ENCODE results near the gene ATG7. TPM values are rescaled to one million over a fixed set of nuclear protein-coding genes. Genes with fewer than 3 reads are reported as not detected.
"Not testable (repeated sequence)": the region's sequence is repeated elsewhere in the genome, so short reads cannot be mapped to it uniquely, and the experiment has no call there.

ATG7 gene
- polyA plus RNA-seq, 4 donors, result 7.8 to 16.3 (median 11.6) TPM

DNA sequence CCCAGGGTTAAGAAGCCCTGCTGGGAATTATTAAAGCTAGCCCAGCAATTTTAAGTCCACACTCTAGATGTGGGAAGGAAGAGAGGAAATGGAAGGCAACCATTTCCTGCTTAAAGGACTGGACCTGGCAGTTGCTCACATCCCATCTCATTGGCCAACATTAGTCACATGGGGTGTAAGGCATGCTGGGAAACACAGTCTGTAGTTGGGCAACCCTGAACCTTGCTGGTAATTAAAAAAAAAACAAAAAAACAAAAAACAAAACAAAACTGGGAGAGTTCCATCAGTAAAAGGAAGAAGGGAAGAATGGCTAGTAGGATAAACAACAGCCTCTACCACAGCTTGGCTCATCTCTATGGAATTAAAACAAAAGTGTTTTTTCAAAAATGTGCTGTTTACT is 235.5 kb downstream of the ATG7 start:
- Histone ChIP-seq H3K9me3 (ENCODE audit: control insufficient read depth in 2 of 2, insufficient read depth in 1 of 2, low read depth in 1 of 2, low read length in 1 of 2) (peaks cover 0 to 2% of the 10 kb centered on the region in 2 donors), H3K36me3 (ENCODE audit: control insufficient read depth in 3 of 3, insufficient read depth in 2 of 3, low read depth in 1 of 3, low read length in 3 of 3) (peaks cover 0 to 3% (median 0%) of the 10 kb centered on the region in 3 donors), H3K4me3 (ENCODE audit: low read depth in 1 of 3, low read length in 3 of 3) (no peak overlapping the region), H3K4me1 (ENCODE audit: control insufficient read depth in 3 of 3, insufficient read depth in 2 of 3, low read depth in 1 of 3, low read length in 2 of 3) (peaks cover 2 to 12% (median 6%) of the 10 kb centered on the region in 3 donors), H3K27me3 (ENCODE audit: control insufficient read depth in 3 of 3, insufficient read depth in 3 of 3, low read length in 3 of 3) (no peaks in the 10 kb centered on the region), H3K27ac (ENCODE audit: low read depth in 1 of 3, low read length in 2 of 3) (peak overlapping the region in 1 of 3 donors; percentile 64)
- DNase-seq (no peak), FAIRE-seq (no peak)

DNA sequence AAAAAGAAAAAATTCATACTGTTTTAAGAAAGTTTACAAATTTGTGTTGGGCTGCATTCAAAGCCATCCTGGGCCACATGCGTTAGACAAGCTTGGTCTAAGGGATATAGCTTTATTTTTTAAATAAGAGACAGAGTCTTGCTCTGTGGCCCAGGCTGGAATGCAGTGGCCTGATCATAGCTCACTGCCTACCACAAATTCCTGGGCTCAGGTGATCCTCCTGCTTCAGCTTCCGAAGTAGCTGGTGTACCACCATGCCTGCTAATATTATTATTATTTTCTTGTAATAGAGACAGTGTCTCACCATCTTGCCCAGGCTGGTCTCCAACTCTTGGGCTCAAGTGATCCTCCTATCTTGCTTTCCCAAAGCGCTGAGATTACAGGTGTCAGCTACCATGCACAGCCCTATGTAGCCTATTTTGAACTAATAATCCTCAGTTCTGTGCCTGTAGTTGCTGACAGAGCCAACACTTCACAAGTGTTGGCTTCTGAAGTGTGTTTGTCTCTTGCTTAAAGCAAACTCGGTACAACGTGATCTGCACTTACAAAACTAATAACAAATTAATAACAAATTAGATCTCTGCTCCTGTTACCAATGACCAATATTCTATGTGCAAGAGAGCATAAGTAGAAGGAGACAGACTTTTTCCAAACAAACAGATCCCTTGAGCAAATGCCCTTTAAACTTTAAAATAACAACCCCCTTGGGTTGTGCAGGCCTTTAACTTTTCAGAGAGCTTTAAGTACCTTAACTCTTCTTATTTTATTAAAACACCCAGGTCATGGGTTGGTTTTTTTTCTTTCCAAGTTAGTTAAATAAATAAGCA is 236.4 kb downstream of the ATG7 start:
- Histone ChIP-seq H3K9me3 (ENCODE audit: control insufficient read depth in 2 of 2, insufficient read depth in 1 of 2, low read depth in 1 of 2, low read length in 1 of 2) (peaks cover 0 to 2% of the 10 kb centered on the region in 2 donors), H3K27me3 (ENCODE audit: control insufficient read depth in 3 of 3, insufficient read depth in 3 of 3, low read length in 3 of 3) (no peaks in the 10 kb centered on the region), H3K27ac (ENCODE audit: low read depth in 1 of 3, low read length in 2 of 3) (peak overlapping the region in 2 of 3 donors; percentile 36 to 79), H3K4me1 (ENCODE audit: control insufficient read depth in 3 of 3, insufficient read depth in 2 of 3, low read depth in 1 of 3, low read length in 2 of 3) (peaks cover 2 to 12% (median 6%) of the 10 kb centered on the region in 3 donors), H3K36me3 (ENCODE audit: control insufficient read depth in 3 of 3, insufficient read depth in 2 of 3, low read depth in 1 of 3, low read length in 3 of 3) (peaks cover 0 to 3% (median 0%) of the 10 kb centered on the region in 3 donors), H3K4me3 (ENCODE audit: low read depth in 1 of 3, low read length in 3 of 3) (no peak overlapping the region)
- no peak for DNase-seq
- WGBS, 3 donors, result 63 to 74% (median 64%) methylated on average over 5 of the region's 5 CpGs
- no peak for FAIRE-seq

DNA sequence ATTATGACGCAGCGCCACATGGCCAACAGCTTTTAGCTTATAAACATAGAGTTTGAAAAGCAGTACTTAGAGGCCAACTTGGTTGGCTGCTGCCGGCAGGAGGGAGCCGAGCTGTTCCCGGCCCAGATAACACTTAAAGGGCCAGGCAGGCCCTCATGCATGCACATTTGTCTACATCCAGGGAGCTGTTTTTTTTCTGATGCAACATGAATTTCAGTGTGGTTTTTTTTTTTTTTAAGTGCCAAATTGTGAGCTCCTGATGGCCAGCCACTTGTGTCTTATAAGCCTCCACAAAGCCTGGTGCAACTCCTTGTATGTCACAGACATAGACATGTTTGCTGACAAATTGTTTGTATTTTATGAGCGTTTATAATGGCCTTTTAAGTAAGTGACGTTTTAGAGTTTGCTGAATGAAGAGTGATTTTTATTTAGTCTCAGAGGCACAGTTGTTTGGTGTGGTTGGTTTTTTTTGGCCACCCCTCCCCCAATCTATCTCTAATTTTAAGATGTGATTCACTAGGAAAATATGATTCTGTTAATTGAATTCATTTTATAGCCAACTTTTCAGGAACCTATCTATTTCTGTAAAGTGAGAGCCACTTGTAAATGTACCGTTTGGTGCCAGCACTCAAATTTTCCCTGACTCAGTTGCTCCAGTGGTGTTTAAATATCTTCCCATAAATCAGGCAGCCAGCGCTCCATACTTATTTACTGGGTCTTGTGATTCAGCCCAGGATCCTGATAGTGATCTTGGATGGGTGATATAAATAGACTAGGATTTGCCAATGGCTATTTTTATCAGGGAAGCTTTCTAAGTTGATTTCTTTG is 237.2 kb downstream of the ATG7 start:
- FAIRE-seq, result no peak
- H3K9me3 ChIP-seq (ENCODE audit: control insufficient read depth in 2 of 2, insufficient read depth in 1 of 2, low read depth in 1 of 2, low read length in 1 of 2), result peaks cover 0 to 2% of the 10 kb centered on the region in 2 donors
- 28 to 38% (median 31%) methylated on average over 9 of the region's 9 CpGs for WGBS, 3 donors

DNA sequence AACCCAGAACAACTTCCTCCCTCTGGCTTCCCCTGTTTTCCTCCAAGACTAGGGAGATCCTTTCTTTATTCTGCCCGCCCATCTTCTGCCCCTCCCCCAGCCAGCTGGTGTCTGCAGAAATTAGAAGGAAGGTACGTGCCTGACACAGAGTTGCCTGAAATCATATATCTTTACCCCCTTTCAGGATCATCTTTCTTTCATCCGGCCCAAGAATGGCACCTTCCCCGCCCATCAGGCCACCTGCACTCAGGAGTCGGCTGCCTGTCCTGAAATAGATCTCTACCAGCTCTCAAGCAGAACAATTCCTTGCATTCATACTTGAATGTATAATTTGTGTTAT is 237.8 kb downstream of the ATG7 start:
- Histone ChIP-seq H3K9me3 (ENCODE audit: control insufficient read depth in 2 of 2, insufficient read depth in 1 of 2, low read depth in 1 of 2, low read length in 1 of 2) (peaks cover 0 to 2% of the 10 kb centered on the region in 2 donors), H3K27ac (ENCODE audit: low read depth in 1 of 3, low read length in 2 of 3) (peak overlapping the region in 1 of 3 donors; percentile 74), H3K4me3 (ENCODE audit: low read depth in 1 of 3, low read length in 3 of 3) (no peak overlapping the region), H3K27me3 (ENCODE audit: control insufficient read depth in 3 of 3, insufficient read depth in 3 of 3, low read length in 3 of 3) (no peaks in the 10 kb centered on the region), H3K4me1 (ENCODE audit: control insufficient read depth in 3 of 3, insufficient read depth in 2 of 3, low read depth in 1 of 3, low read length in 2 of 3) (peaks cover 2 to 12% (median 6%) of the 10 kb centered on the region in 3 donors), H3K36me3 (ENCODE audit: control insufficient read depth in 3 of 3, insufficient read depth in 2 of 3, low read depth in 1 of 3, low read length in 3 of 3) (peaks cover 0 to 3% (median 0%) of the 10 kb centered on the region in 3 donors)
- WGBS, 3 donors, result 61 to 69% (median 65%) methylated on average over 5 of the region's 5 CpGs
- no peak for FAIRE-seq
- no peak for DNase-seq

More for the DNA sequence above, 237.2 kb downstream of the ATG7 start:
- peaks cover 0 to 3% (median 0%) of the 10 kb centered on the region in 3 donors for H3K36me3 ChIP-seq (ENCODE audit: control insufficient read depth in 3 of 3, insufficient read depth in 2 of 3, low read depth in 1 of 3, low read length in 3 of 3)
- H3K27me3 ChIP-seq (ENCODE audit: control insufficient read depth in 3 of 3, insufficient read depth in 3 of 3, low read length in 3 of 3), result no peaks in the 10 kb centered on the region
- peaks cover 2 to 12% (median 6%) of the 10 kb centered on the region in 3 donors for H3K4me1 ChIP-seq (ENCODE audit: control insufficient read depth in 3 of 3, insufficient read depth in 2 of 3, low read depth in 1 of 3, low read length in 2 of 3)
- peak overlapping the region in 1 of 3 donors; percentile 66 for H3K27ac ChIP-seq (ENCODE audit: low read depth in 1 of 3, low read length in 2 of 3)
- H3K4me3 ChIP-seq (ENCODE audit: low read depth in 1 of 3, low read length in 3 of 3), result no peak overlapping the region
- peak; percentile 55 to 76 for DNase-seq

DNA sequence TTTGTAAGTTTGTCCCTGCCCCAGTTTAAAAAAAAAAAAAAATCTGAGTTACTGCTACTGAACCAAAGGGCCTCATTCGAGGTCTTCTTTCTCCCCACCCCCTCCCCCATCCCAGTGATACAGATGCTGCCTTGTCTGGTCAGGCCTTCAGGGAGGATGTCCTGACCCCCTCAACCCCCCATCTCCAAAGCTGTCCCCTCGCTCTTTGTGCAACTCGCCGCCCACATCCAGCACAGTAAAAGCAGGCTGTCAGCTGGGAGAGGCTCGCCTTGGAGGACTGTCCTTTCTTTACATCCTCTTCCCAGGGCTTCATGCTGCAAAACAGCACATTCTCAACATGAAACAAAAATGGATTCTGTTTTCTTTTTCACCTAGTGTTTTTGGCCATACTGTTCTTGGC is 238.2 kb downstream of the ATG7 start:
- DNase-seq (no peak), FAIRE-seq (no peak)
- H3K9me3 ChIP-seq (ENCODE audit: control insufficient read depth in 2 of 2, insufficient read depth in 1 of 2, low read depth in 1 of 2, low read length in 1 of 2), result peaks cover 0 to 2% of the 10 kb centered on the region in 2 donors
- H3K4me1 ChIP-seq (ENCODE audit: control insufficient read depth in 3 of 3, insufficient read depth in 2 of 3, low read depth in 1 of 3, low read length in 2 of 3), result peaks cover 2 to 12% (median 6%) of the 10 kb centered on the region in 3 donors
- peaks cover 0 to 3% (median 0%) of the 10 kb centered on the region in 3 donors for H3K36me3 ChIP-seq (ENCODE audit: control insufficient read depth in 3 of 3, insufficient read depth in 2 of 3, low read depth in 1 of 3, low read length in 3 of 3)
- no peak overlapping the region for H3K27ac ChIP-seq (ENCODE audit: low read depth in 1 of 3, low read length in 2 of 3)
- 85 to 86% (median 86%) methylated on average over 5 of the region's 5 CpGs for WGBS, 3 donors
- H3K4me3 ChIP-seq (ENCODE audit: low read depth in 1 of 3, low read length in 3 of 3), result no peak overlapping the region
- H3K27me3 ChIP-seq (ENCODE audit: control insufficient read depth in 3 of 3, insufficient read depth in 3 of 3, low read length in 3 of 3), result no peaks in the 10 kb centered on the region

DNA sequence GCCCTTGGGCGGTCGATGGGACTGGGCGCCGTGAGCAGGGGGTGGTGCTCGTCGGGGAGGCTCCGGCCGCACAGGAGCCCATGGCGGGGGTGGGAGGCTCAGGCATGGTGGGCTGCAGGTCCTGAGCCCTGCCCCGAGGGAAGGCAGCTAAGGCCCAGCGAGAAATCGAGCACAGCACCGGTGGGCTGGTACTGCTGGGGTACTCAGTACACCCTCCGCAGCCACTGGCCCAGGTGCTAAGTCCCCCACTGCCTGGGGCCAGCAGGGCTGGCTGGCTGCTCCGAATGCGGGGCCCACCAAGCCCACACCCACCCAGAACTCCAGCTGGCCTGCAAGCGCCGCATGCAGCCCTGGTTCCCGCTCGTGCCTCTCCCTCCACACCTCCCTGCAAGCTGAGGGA is 239.4 kb downstream of the ATG7 start:
- H3K4me1 ChIP-seq (ENCODE audit: control insufficient read depth in 3 of 3, insufficient read depth in 2 of 3, low read depth in 1 of 3, low read length in 2 of 3), result peaks cover 2 to 12% (median 6%) of the 10 kb centered on the region in 3 donors
- not testable (repeated sequence) for H3K27me3 ChIP-seq (ENCODE audit: control insufficient read depth in 3 of 3, insufficient read depth in 3 of 3, low read length in 3 of 3); H3K36me3 ChIP-seq (ENCODE audit: control insufficient read depth in 3 of 3, insufficient read depth in 2 of 3, low read depth in 1 of 3, low read length in 3 of 3); H3K9me3 ChIP-seq (ENCODE audit: control insufficient read depth in 2 of 2, insufficient read depth in 1 of 2, low read depth in 1 of 2, low read length in 1 of 2); H3K27ac ChIP-seq (ENCODE audit: low read depth in 1 of 3, low read length in 2 of 3); H3K4me3 ChIP-seq (ENCODE audit: low read depth in 1 of 3, low read length in 3 of 3); DNase-seq; FAIRE-seq
- 96 to 98% (median 96%) methylated on average over 12 to 20 of the region's 20 CpGs for WGBS, 3 donors

DNA sequence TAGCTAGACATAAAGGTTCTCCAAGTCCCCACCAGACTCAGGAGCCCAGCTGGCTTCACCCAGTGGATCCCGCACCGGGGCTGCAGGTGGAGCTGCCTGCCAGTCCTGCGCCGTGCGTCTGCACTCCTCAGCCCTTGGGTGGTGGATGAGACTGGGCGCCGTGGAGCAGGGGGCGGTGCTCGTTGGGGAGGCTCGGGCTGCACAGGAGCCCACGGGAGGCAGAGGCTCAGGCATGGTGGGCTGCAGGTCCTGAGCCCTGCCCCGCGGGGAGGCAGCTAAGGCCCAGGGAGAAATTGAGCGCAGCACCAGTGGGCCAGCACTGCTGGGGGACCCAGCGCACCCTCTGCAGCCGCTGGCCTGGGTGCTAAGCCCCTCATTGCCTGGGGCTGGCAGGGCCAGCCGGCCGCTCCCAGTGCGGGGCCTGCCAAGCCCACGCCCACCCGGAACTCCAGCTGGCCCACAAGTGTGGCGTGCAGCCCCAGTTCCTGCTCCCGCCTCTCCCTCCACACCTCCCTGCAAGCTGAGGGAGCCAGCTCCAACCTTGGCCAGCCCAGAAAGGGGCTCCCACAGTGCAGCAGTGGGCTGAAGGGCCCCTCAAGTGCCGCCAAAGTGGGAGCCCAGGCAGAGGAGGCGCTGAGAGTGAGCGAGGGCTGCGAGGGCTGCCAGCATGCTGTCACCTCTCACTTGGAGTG is 241.1 kb downstream of the ATG7 start:
- H3K9me3 ChIP-seq (ENCODE audit: control insufficient read depth in 2 of 2, insufficient read depth in 1 of 2, low read depth in 1 of 2, low read length in 1 of 2); H3K27me3 ChIP-seq (ENCODE audit: control insufficient read depth in 3 of 3, insufficient read depth in 3 of 3, low read length in 3 of 3); DNase-seq; FAIRE-seq; H3K36me3 ChIP-seq (ENCODE audit: control insufficient read depth in 3 of 3, insufficient read depth in 2 of 3, low read depth in 1 of 3, low read length in 3 of 3); H3K4me3 ChIP-seq (ENCODE audit: low read depth in 1 of 3, low read length in 3 of 3); H3K27ac ChIP-seq (ENCODE audit: low read depth in 1 of 3, low read length in 2 of 3): not testable (repeated sequence)
- 90 to 98% (median 96%) methylated on average over 20 to 27 of the region's 27 CpGs for WGBS, 3 donors
- peaks cover 2 to 12% (median 6%) of the 10 kb centered on the region in 3 donors for H3K4me1 ChIP-seq (ENCODE audit: control insufficient read depth in 3 of 3, insufficient read depth in 2 of 3, low read depth in 1 of 3, low read length in 2 of 3)

DNA sequence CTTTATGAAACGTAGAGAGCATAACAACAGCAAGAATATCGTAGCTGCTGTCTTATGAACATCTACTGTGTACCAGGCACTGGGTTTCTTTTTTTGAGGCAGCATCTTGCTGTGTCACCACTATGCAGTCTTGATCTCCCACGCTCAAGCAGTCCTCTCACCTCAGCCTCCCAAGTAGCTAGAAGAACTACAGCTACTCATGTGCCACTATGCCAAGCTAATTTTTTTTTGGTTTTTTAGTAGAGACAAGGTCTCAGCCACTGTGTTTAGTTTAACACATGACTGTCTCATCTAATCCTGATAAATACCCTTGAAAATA is 241.6 kb downstream of the ATG7 start:
- DNase-seq, result no peak
- H3K4me1 ChIP-seq (ENCODE audit: control insufficient read depth in 3 of 3, insufficient read depth in 2 of 3, low read depth in 1 of 3, low read length in 2 of 3), result peaks cover 0 to 7% (median 6%) of the 10 kb centered on the region in 3 donors
- no peak for FAIRE-seq
- peak overlapping the region in 1 of 3 donors; percentile 29 for H3K27ac ChIP-seq (ENCODE audit: low read depth in 1 of 3, low read length in 2 of 3)
- no peak overlapping the region for H3K4me3 ChIP-seq (ENCODE audit: low read depth in 1 of 3, low read length in 3 of 3)
- H3K27me3 ChIP-seq (ENCODE audit: control insufficient read depth in 3 of 3, insufficient read depth in 3 of 3, low read length in 3 of 3), result no peaks in the 10 kb centered on the region
- WGBS, 3 donors, result 86 to 92% (median 88%) methylated on average over 3 of the region's 3 CpGs
- peaks cover 0 to 2% of the 10 kb centered on the region in 2 donors for H3K9me3 ChIP-seq (ENCODE audit: control insufficient read depth in 2 of 2, insufficient read depth in 1 of 2, low read depth in 1 of 2, low read length in 1 of 2)
- peaks cover 0 to 3% (median 0%) of the 10 kb centered on the region in 3 donors for H3K36me3 ChIP-seq (ENCODE audit: control insufficient read depth in 3 of 3, insufficient read depth in 2 of 3, low read depth in 1 of 3, low read length in 3 of 3)
